Kidney epithelial cell (primary cell): ENCODE data around the gene MRPL12. TPM values are rescaled to one million over a fixed set of nuclear protein-coding genes. Genes with fewer than 3 reads are reported as not detected.
"Not testable (repeated sequence)": the region's sequence is repeated elsewhere in the genome, so short reads cannot be mapped to it uniquely, and the experiment has no call there.

Source experiments
- DNase-seq: peaks from one replicate; pipeline ENCODE4 v3.0.0-alpha.2; 2010; ENCODE audit warnings: low read depth
- H3K27me3 ChIP-seq: 2 replicates; pipeline ENCODE4 v1.6.0; 2011; ENCODE audit warnings: low read length; ENCODE audit not compliant: control insufficient read depth, insufficient read depth
- H3K36me3 ChIP-seq: 2 replicates; pipeline ENCODE4 v1.5.1; 2011; ENCODE audit warnings: low read length; ENCODE audit not compliant: control insufficient read depth, insufficient read depth
- H3K4me3 ChIP-seq: 2 replicates; pipeline ENCODE4 v1.5.1; 2011; ENCODE audit warnings: low read depth, mild to moderate bottlenecking, control low read depth, low read length
- CTCF ChIP-seq: IDR thresholded peaks from 2 replicates; pipeline ENCODE4 v1.5.1; 2011; ENCODE audit warnings: mild to moderate bottlenecking, moderate library complexity, low read length, control low read depth, inconsistent platforms; ENCODE audit not compliant: insufficient read depth, poor library complexity, severe bottlenecking
- total RNA-seq: library from RNA; depleted of rRNA; stranded (reverse); fragments of >200 nt; gene quantifications from 2 replicates; pipeline ENCODE4 v1.2.3, GENCODE V29; 2015

MRPL12 gene
- total RNA-seq, 1 donor from 2014 or later: 70.5 TPM

- Histone ChIP-seq H3K27me3 (peaks cover 24% of the 10 kb centered on the region), H3K4me3 (no peak overlapping the region), H3K36me3 (no peaks in the 10 kb centered on the region)
- DNase-seq: no peak
- TF ChIP-seq CTCF: no peak
Observed at GRCh38 chr17:81737947-81738800, 35.0 kb downstream of the MRPL12 start.

DNA sequence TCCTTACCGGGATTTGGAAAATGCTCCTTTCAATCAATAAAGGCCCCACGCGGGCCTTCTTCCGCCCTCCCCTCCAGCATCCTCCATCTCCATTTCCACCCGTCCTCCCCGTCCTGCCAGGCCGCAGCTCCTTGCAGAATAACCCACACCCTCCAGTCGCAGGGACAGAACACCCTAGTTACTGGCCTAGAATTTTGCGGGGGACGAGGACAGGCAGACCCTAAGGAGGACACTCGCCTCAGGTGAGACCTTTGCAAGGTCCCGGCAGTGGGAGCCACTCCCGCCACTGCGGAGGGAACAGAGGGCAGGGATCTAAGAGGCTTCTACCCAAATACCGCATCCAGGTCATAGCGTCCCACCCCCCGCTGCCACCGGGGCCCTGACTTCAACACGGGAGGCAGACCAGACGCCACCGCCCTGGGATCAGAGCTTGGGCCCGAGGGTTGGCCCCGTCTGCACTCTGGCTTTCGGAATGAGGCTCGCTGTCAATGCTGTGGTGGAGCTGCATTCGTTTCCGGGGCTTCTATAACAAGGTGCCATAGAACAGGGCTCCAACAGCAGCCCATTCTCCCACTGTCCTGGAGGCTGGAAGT, 35.7 kb downstream of the MRPL12 start:
- peaks cover 20% of the 10 kb centered on the region for H3K27me3 ChIP-seq
- H3K36me3 ChIP-seq: no peaks in the 10 kb centered on the region
- TF ChIP-seq CTCF: no peak
- H3K4me3 ChIP-seq: no peak overlapping the region
- DNase-seq: no peak

GRCh38 chr17:81739593-81739992, 36.4 kb downstream of the MRPL12 start:
- H3K36me3 ChIP-seq, H3K4me3 ChIP-seq, DNase-seq: not testable (repeated sequence)
- H3K27me3 ChIP-seq: peaks cover 20% of the 10 kb centered on the region

DNA sequence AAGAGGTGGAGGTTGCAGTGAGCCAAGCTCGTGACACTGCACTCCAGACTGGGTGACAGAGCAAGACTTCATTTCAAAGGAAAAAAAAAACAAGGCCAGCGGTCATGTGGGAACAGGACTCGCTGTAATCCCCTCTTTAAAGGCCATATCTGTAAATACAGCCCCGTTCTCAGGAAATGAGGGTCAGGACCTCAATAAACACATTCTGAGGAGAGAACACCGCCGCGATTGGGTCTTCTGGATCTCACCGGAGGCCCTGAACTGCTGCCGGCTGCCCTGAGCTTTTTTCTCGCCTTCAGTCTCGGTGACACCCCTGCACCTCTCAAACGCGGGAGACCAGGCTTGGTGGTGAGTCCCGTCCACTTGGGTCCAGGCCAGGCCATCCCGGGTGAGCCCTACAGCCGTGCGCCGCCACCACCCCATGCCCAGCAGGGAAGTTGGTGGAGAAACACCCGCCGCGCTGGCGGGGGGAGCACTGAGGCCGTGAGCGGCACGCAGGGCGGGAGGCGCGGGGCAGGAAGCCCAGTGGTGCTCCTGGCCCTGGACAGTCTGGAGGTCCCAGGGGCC, 37.3 kb downstream of the MRPL12 start:
- TF ChIP-seq CTCF: no peak
- no peak for DNase-seq
- Histone ChIP-seq H3K4me3 (no peak overlapping the region), H3K27me3 (peaks cover 20% of the 10 kb centered on the region), H3K36me3 (no peaks in the 10 kb centered on the region)

DNA sequence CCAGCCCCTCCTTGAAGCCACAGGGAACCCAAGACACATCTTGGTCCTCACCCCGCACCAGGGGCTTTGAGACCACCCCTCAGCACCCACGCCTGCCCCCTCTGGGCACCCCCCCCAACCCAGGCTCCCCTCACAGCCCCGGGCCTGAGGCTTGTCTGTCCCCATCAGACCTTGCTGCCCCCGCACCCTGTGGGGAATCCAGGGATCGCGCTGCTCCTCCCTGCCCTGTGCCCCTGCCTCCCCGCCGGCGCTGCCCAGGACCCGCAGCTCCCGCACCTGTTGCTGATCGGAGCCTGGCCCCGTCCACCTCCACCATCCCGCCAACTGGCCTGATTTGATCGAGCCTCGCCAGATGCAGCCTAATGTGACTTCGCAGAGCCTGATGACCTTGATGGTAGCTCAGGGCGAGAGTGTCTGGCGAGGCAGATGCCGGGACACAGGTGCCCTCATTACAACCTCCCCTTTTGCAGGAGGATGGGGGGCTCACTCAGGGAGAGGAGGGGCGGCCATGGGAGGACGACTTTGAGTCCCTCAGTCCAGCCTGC, 38.0 kb downstream of the MRPL12 start:
- no peak overlapping the region for H3K4me3 ChIP-seq
- no peak for TF ChIP-seq CTCF
- H3K27me3 ChIP-seq: peaks cover 18% of the 10 kb centered on the region
- no peaks in the 10 kb centered on the region for H3K36me3 ChIP-seq
- no peak for DNase-seq
